HG03064 (cell line): ENCODE measurements around the gene ITGA11.
"Not testable (repeated sequence)": the region's sequence is repeated elsewhere in the genome, so short reads cannot be mapped to it uniquely, and the experiment has no call there.

Experiments
- ATAC-seq: cut with Tn5 transposase; IDR thresholded peaks from one replicate; pipeline ENCODE4 v1.9.1; 2021; ENCODE audit warnings: low read depth; ENCODE audit not compliant: unreplicated experiment

ITGA11 gene

DNA sequence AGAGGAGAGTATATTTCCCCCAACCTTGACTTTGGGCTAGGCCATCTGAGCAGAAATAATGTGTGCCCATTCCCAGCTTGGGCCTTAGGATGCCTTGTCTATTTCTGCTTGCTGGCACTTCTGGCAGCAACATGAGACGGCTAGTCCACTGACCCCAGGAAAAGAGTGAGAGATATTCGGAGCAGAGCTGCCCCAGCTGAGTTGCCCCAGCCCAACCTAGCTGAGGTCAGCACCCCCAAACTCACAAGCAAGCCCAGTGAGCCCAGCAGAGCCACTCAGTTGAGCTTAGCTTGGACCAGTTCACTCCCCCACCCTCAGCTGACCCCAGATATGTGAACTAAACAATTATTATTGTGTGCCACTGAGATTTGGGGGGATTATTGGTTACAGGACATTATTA lies 20.2 kb downstream of the ITGA11 start:
- ATAC-seq: no peak

DNA sequence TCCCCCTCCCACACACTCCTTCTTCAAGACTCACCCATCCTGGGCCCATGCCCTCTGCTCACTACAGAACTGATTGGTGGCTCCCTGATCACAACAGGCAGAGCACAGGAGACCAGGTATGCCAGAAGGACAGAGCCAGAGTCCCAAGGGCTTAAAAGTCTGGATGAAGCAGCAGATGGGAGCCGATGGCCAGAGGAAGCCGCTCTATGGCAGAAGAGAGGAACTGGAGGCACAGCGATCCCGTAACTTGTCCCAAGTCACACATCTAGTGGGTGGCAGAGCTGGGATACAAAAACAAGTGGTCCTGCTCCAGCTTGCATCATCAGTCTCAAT lies 20.7 kb downstream of the ITGA11 start:
- no peak for ATAC-seq

DNA sequence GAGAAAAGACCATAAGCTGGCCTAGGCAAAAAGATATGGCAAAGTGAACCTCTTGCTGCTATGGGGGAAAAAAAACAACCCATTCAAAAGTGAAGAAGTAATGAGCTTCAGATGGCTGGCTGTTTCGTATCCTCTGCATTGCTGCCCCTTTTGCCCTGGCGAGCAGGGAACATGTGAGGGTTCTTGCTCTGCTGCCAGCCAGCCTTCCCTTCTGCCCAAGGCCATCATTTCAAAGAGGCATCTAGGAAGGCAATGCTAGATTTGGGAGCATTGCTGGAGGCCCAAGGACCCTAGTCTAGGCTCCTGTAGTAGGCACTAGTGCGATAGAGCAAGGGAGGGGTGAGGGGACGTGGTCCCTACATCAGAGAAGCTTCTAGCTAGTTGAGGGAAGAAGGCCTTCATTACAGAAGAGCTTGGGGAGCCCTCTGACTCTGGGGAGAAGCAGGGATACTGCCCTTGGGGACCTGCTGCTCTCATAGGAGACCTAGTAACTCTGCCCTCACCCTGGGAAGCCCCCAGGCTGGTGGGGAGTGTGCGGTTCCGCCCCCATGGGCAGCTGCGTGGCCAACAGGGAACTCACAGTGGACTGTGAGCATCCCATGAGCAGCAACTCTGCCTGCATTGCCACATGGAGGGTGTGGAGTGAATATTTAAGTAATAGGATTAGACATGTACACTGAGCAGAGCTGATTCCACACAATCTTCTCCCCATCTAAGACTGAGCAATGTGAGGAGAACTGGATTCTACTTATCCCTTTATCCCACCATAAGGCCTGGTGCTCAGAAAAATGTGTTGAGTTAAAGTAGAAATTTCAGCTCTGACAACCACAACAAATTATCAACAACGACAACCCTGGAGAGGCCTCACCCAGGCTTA lies 21.3 kb downstream of the ITGA11 start:
- no peak for ATAC-seq

DNA sequence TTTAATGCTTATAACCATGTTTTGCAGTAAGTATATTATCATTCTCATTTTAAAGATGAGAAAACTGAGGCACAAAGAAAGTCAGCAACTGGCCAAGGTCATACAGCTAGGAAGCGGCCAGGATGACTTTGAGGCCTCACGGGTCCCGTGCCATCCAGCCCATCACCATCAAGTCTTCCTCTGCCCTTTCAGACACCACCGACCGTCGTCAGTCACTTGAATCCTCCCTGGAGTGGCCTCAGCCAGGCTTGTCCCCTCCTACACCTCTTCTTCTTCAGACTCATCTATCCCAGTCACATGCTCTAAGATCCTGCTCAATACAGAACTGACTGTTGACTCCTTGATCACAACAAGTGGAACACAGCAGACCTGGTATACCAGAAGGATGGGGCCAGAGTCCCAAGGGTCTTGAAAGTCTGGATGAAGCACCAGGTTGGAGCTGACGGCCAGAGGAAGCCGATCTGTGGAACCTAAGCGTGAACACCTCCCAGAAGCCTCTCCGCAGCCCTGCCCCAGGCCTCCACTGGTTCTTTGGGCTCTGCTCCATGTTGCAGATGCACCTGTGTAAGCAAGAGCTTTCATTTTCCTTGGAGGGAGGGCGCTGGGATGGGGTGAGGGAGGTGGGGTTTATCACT lies 22.1 kb downstream of the ITGA11 start:
- no peak for ATAC-seq

DNA sequence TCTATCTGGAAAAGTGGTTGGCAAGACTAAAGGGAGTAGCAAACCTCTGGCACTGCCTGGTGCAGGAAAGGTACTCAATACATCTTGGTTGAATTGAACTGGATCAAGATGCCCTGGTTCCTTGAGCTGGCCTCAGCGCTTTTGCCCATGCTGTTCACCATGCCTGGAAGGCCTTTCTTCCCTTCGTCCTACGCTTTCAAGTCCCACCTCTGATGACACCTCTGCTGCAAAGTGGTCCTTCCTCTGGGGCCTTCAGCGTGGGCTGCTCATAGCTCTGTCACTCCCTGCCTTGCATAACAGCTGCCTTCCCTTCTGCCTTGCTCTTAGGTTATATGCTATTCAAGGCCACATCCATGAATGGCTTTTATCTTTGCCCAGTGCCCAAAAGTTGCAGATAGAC lies 23.0 kb downstream of the ITGA11 start:
- no peak for ATAC-seq

DNA sequence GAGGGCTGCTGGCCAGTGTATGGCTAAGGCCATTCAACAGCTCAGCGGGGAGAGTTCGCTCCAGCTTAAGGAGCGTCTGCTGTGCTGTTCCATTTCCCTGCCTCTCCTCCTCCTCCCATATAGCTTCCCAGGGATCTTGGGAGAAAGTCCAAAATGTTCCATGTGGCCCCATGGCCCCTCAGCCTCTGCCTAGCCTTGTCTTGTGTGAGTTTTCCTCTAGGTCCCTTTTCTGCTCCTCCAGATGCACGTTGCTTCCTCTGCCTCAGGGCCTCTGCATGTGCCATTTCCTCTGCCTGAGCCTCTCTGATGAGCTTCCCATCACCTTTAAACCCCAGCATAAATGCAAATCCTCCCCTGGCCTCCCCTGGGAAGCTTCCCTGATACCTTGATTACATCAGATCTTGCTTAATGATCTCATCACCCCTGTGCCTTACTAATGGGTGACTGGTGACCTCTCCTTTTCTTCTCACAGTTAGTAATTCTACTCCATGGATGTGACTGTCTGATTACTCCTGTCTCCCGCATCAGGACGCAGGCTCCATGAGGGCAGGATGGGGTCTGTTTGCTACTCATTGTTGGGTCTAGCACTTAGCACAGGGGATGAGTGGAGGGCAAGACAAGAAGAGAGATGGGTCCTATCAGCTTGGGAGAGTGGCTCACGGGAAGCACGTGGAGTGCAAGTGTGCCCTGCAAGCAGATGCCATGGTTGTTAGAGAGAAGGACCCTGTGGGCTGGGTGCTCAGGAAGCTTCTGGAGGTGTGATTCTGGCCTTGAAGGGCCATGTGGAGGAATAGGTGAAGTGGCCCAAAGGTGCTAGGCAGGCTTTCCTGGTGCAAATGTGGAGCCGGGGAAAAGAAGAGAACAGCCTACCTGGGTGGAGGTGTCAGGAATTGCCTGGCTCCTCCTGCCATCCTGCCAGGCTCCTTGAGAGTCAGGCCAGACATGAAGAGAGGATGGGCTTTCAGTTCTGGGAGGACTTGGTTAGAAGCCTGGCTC lies 23.8 kb downstream of the ITGA11 start:
- no peak for ATAC-seq

DNA sequence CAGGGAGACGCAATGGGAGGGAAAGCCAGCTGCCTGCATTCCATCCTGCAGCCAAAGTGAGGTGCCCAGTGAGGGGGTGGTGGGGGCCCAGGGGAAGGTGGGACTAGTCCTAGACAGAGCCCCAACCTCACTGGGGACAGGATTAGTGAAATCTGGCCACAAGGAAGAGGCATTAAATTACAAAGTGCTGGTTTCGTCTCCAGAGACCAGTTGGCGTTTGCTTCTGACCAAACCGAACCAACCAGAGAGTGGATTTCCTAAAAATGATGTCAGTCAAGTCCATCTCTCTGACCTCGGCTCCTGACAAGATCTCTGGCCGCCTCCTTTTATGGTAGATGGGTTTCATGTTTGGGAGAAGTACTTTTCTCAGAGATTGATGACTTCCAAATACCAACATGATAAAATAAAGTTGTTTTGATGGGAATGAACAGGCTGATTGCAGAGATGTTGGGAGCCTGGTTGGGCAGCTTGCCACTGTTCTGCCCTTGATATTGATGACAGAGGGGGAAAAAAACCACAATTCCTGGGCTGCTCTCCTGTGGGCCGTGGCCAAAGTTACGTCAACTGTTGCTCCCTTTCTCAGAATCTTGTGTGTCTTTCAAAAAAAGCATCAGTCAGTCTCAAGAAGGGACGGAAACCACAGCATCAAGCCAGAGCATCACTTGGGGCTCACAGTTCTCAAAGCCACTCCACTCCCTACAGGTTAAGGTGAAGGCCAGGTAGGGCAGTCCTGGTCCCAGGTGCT lies 24.6 kb downstream of the ITGA11 start:
- no peak for ATAC-seq

DNA sequence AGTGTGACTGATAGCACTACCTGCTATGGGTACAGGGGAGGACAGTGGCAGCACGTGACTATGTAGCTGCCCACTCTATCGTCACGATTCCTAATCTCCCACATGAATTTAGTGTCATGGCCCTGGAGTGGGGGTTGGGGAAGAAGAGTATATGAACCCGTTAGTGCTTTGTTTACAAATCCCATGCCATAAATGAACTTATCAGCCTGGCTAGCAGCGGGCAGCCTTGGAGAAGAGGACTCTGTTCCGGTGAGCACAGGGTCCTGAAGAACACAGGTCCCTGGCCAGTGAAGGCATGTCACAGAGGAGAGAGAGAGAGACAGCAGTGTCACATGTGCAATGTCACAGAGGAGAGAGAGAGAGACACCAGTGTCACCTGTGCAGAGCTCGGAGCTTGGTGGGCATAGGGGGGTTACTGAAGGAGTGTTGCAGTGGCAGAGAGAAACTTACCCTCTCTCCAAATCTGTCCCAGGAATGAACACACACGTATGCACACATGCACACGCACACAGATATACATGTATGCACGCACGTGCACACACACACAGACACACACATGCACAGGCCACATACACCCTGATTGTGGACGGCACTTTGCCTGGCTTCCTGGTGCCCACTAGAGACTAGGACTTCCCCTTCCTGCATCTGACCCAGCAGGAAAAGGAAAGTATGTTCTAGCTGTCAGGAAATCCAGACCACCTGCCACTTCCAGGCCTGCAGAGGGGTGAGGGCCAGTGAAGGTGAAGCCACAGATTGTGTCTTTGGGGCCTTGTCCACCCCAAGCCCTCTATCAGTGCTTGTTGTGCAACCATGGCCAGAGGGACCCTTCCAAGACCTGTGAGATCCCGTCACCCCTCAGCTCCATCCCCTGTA lies 26.3 kb downstream of the ITGA11 start:
- ATAC-seq: no peak

DNA sequence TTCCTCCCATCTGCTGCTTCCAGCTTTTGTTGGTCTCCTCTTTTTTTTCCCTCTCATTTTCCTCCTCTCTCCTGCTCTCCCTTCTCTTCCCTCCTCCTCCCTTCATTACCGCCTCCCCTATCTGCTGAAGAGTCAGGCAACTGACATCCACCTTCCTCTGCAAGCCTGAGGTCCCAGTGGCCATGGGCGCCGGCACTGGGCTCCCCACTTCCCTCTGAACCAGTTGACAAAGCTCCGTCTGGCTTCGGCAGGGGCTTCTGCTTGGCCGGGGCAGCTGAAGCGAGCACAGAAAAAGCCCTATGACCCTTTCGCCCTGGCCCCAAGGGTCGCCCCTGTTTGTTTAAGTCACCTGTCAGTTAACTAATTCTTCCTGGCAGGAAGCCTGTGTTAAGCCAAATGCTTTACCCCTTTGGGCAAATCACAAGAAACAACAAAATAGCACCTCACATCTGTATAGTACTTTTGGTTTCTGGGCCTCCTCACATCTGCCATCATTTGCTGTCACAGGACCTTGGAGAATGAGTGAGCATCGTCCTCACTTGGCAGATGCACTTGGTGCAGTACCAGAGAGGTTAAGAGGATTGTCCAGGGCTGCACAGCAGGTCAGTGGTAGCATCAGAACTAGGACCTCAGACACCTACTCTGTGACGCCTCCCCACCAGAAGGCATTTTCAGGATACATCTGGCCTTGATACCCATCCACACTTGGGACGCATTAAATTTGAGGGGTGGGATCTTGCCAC lies 27.7 kb downstream of the ITGA11 start:
- ATAC-seq: no peak

DNA sequence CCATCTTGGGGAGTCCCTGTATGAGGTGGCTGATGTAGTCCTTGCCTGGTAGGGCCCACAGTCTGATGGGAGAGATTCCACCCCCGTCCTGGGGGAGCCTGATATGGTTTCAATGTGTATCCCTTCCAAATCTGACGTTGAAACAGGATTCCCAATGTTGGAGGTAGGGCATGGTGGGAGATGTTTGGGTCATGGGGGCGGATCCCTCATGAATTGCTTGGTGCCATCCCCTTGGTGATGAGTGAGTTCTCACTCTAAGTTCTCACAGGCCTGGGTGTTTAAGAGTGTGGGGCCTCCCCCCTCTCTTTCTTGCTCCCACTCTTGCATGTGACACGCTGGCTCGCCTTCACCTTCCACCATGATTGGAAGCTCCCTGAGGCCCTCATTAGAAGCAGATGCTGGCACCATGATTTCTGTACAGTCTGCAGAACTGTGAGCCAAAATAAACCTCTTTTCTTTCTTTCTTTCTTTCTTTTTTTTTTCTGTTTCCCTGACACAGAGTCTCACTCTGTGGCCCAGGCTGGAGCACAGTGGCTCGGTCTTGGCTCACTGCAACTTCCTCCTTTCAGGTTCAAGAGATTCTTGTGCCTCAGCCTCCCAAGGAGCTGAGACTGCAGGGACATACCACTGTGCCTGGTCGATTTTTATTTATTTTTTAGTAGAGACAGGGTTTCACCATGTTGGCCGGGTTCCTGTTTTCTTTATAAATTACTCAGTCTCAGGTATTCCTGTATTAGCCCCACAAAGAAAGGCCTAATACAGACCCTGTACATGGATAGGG lies 28.6 kb downstream of the ITGA11 start:
- no peak for ATAC-seq

DNA sequence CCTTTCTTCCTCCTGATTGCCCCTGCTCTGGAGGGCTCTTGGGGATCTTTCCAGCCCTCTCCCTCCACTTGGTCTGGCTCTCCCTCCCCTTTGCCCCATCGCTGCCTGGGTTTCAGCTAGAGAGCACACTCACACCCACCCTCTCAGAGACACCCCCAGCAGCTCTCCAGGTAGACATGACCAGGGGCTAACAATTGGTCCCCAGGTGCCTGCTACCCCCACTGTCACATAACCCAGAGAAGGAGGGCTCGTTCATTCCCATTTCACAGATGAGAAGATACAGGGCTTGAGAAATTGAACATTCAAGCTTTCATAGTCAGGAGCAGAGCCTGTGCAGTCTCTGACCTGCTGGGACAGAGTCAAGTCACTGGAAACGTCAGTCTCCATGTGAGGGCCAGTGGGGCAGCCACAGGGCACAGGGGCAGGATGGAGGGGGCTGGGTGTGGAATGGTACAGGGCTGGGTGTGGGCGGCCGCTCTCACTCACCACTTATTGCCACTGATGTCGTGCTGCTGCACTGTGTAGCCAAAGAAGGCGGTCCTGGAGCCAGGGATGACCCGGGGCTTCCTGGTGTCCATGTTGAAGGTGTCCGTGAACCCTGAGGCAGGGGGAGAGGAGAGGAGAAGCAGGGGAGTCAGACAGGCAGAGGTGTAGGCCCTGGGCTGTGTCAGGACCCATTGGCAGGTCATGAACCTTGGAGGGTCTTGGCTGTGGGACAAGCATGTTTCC lies 29.4 kb downstream of the ITGA11 start:
- ATAC-seq: no peak

DNA sequence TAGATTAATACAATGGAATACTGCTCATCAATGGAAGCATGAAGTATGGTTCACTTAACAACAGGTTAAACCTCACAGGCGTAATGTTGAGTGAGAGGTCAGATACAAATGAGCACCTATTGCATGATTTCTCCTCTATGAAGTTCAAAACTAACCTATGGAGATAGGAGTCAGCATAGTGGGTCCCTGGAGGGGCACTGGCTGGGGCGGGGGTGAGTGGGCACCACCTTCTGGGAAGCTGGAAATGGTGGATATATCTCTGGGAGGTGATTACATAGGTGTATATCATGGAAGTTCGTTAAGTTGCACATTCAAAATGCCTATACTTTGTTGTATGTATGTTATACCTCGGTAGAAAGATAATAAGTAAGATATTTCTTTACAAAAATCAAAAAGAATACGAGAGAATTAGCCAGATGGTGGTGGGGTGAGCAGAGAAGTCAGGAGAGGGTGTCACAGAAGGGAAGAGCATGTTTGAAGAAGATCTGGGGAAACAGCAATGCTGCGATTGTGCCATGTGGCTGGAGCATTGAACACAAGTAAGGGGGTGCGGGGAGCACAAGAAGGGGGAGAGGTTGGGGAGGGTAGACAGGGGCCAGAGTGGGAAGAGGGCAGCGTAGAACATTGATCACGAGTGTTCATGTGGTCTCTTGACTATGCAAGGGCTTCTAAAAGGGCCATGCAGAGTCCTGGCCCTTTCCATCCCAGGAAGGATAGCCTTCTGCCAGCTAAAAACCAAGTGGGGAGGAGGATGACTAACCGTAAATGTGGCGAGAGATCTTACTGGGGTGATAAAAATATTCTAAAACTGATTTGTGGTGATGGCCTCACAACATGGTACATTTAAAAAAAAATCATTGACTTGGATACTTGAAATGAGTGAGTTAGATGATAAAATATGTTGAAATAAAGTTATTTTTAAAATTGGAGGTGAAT lies 30.2 kb downstream of the ITGA11 start:
- ATAC-seq: no peak

DNA sequence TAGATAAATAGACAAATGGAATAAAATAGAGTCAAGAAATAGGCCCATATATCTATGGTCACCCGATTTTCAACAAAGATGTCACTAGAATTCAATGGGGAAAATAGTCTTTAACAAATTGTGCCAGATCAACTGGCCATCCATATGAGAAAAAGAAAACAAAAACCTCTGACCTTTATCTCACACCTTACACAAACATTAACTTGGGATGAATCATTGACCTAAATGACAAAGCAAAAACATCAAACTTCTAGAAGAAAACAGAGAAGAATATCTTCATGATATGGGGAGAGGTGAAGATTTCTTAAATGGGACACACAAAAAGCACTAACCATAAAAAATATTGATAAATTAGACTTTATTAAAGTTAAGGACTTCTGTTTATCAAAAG lies 31.9 kb downstream of the ITGA11 start:
- no peak for ATAC-seq

DNA sequence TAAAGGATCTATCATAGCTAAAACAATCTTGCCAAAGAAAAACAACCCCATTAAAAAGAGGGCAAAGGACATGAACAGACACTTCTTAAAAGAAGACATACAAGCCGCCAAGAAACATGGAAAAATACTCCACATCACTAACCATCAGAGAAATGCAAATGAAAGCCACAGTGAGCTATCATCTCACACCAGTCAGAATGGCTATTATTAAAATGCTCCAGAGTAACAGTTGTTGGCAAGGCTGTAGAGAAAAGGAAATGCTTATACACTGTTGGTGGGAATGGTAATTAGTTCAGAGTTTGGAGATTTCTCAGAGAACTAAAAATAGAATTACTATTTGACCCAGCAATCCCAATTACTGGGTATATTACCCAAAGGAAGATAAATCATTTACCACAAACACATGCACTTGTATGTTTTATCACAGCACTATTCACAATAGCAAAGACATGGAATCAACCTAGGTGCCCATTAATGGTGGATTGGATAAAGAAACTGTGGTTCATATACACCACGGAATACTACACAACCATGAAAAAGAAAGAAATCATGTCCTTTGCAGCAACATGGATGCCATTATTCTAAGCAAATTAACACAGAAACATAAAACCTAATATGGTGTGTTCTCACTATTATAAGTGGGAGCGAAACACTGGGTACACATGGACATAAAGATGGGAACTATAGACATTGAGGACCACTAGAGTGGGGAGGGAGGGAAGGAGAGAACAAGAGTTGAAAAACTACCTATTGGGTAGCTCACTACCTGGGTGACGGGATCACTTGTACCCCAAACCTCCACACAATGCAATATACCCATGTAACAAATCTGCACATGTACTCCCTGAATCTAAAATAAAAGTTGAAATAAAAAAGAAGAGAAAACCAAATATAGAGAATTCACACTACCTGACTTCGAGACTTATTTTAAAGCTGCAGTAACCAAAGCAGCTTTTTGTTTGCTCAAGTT lies 32.6 kb downstream of the ITGA11 start:
- ATAC-seq: no peak

DNA sequence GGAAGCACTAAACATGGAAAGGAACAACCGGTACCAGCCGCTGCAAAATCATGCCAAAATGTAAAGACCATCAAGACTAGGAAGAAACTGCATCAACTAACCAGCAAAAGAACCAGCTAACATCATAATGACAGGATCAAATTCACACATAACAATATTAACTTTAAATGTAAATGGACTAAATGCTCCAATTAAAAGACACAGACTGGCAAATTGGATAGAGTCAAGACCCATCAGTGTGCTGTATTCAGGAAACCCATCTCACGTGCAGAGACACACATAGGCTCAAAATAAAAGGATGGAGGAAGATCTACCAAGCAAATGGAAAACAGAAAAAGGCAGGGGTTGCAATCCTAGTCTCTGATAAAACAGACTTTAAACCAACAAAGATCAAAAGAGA lies 34.0 kb downstream of the ITGA11 start:
- not testable (repeated sequence) for ATAC-seq
